Activated CD4-positive, alpha-beta T cell treated with anti-CD3 and anti-CD28 coated beads, Interleukin-2, amount 10 ng/mL, durations not matched to agents 7 days and 5 days (primary cell): ENCODE results near the gene NR1I2. TPM values are rescaled to one million over a fixed set of nuclear protein-coding genes. Genes with fewer than 3 reads are reported as not detected.

Experiments
- CTCF ChIA-PET: fragments of 350-600 bp; sonication (Branson Sonifier 250); formaldehyde crosslinking; loops from one replicate; lab custom pipeline; 2021; ENCODE audit warnings: antibody characterized with exemption; lab: Charles Lee
- POLR2A ChIA-PET: fragments of 350-600 bp; sonication (Branson Sonifier 250); formaldehyde crosslinking; loops from one replicate; lab custom pipeline; 2021; ENCODE audit warnings: antibody characterized with exemption; lab: Charles Lee
- DNase-seq: peaks from one replicate; pipeline ENCODE4 v3.0.0-alpha.2; 2020
- H3K27ac Mint-ChIP-seq: one replicate; pipeline ENCODE4 v1.8.0; 2021; ENCODE audit warnings: mild to moderate bottlenecking, moderate library complexity, mixed read lengths
- H3K27me3 Mint-ChIP-seq: one replicate; pipeline ENCODE4 v1.8.0; 2021; ENCODE audit warnings: mixed read lengths
- H3K36me3 Mint-ChIP-seq: one replicate; pipeline ENCODE4 v1.8.0; 2021; ENCODE audit warnings: low read depth, mixed read lengths
- H3K4me1 Mint-ChIP-seq: one replicate; pipeline ENCODE4 v1.8.0; 2021; ENCODE audit warnings: mixed read lengths
- H3K4me3 Mint-ChIP-seq: one replicate; pipeline ENCODE4 v1.8.0; 2021; ENCODE audit warnings: mild to moderate bottlenecking, moderate library complexity, mixed read lengths
- H3K9me3 Mint-ChIP-seq: one replicate; pipeline ENCODE4 v1.8.0; 2021; ENCODE audit warnings: mixed read lengths
- total RNA-seq, 2 experiments: library from RNA; stranded (reverse); gene quantifications; one replicate each; pipeline ENCODE4 v1.2.3, GENCODE V29; 2021

NR1I2 gene
- total RNA-seq: under 1 TPM in 1 of 2 experiments, not detected in 1; 0.10 TPM

- Mint-ChIP-seq H3K27ac (no peak within 1 kb of the TSS), H3K27me3 (no peaks in the 10 kb centered on the region), H3K4me1 (peaks cover 4% of the 10 kb centered on the region), H3K4me3 (no peak within 1 kb of the TSS), H3K9me3 (no peaks in the 10 kb centered on the region), H3K36me3 (no peaks in the 10 kb centered on the region)
- DNase-seq: no peak
- POLR2A ChIA-PET: no interaction called here
- CTCF ChIA-PET: no interaction called here
These were observed at the start of gene NR1I2 for GRCh38 chr3:119781330-119782198. NR1I2 (plus strand) TSS chr3:119782101.

GRCh38 chr3:119733812-119734211 lies 48.1 kb upstream of the NR1I2 start:
- peaks cover 9% of the 10 kb centered on the region for H3K27me3 Mint-ChIP-seq
- H3K36me3 Mint-ChIP-seq: no peaks in the 10 kb centered on the region
- H3K4me1 Mint-ChIP-seq: no peaks in the 10 kb centered on the region
- no peaks in the 10 kb centered on the region for H3K9me3 Mint-ChIP-seq
- H3K27ac Mint-ChIP-seq: no peak overlapping the region
- CTCF ChIA-PET: no interaction called here
- POLR2A ChIA-PET: no interaction called here
- no peak for DNase-seq
- H3K4me3 Mint-ChIP-seq: no peak overlapping the region

GRCh38 chr3:119738741-119739140 lies 43.2 kb upstream of the NR1I2 start:
- Mint-ChIP-seq H3K27me3 (peaks cover 16% of the 10 kb centered on the region), H3K27ac (no peak overlapping the region), H3K9me3 (no peaks in the 10 kb centered on the region), H3K4me1 (no peaks in the 10 kb centered on the region), H3K36me3 (no peaks in the 10 kb centered on the region), H3K4me3 (no peak overlapping the region)
- CTCF ChIA-PET: interaction anchor here (0.6 kb wide), 1 partner anchor 177 kb away, joined by 5 read pairs; no protein-coding TSS in a partner anchor
- no peak for DNase-seq
- POLR2A ChIA-PET: no interaction called here

- Mint-ChIP-seq H3K4me1 (no peaks in the 10 kb centered on the region), H3K4me3 (no peak overlapping the region), H3K27ac (no peak overlapping the region), H3K27me3 (peaks cover 23% of the 10 kb centered on the region), H3K36me3 (no peaks in the 10 kb centered on the region), H3K9me3 (no peaks in the 10 kb centered on the region)
- ChIA-PET CTCF (interaction anchor here (0.6 to 1.2 kb wide), 3 partner anchors 9 to 207 kb away, joined by 3 to 4 read pairs (median 3); no protein-coding TSS in a partner anchor), POLR2A (no interaction called here)
- DNase-seq: no peak
These were observed 40.0 kb upstream of the NR1I2 start for GRCh38 chr3:119741657-119742590.

- Mint-ChIP-seq H3K4me3 (no peak overlapping the region), H3K4me1 (no peaks in the 10 kb centered on the region), H3K27ac (no peak overlapping the region), H3K36me3 (no peaks in the 10 kb centered on the region), H3K9me3 (no peaks in the 10 kb centered on the region), H3K27me3 (peaks cover 34% of the 10 kb centered on the region)
- DNase-seq: no peak
- ChIA-PET POLR2A (no interaction called here), CTCF (interaction anchor here (1.1 to 1.4 kb wide), 2 partner anchors 11 to 309 kb away, joined by 3 to 4 read pairs; no protein-coding TSS in a partner anchor)
These were observed 38.0 kb upstream of the NR1I2 start for GRCh38 chr3:119743921-119744320.

- ChIA-PET CTCF (no interaction called here), POLR2A (no interaction called here)
- no peak for DNase-seq
- Mint-ChIP-seq H3K4me1 (no peaks in the 10 kb centered on the region), H3K27ac (no peak overlapping the region), H3K27me3 (peaks cover 37% of the 10 kb centered on the region), H3K4me3 (no peak overlapping the region), H3K9me3 (no peaks in the 10 kb centered on the region), H3K36me3 (no peaks in the 10 kb centered on the region)
These were observed 36.0 kb upstream of the NR1I2 start for GRCh38 chr3:119745942-119746341.

- Mint-ChIP-seq H3K4me3 (no peak overlapping the region), H3K27me3 (peaks cover 37% of the 10 kb centered on the region), H3K4me1 (no peaks in the 10 kb centered on the region), H3K9me3 (no peaks in the 10 kb centered on the region), H3K27ac (no peak overlapping the region), H3K36me3 (no peaks in the 10 kb centered on the region)
- POLR2A ChIA-PET: no interaction called here
- CTCF ChIA-PET: no interaction called here
- no peak for DNase-seq
These were observed 35.5 kb upstream of the NR1I2 start for GRCh38 chr3:119746423-119746822.

GRCh38 chr3:119747357-119747756 lies 34.5 kb upstream of the NR1I2 start:
- Mint-ChIP-seq H3K27me3 (peaks cover 39% of the 10 kb centered on the region), H3K4me1 (no peaks in the 10 kb centered on the region), H3K4me3 (no peak overlapping the region), H3K9me3 (peaks cover 3% of the 10 kb centered on the region), H3K27ac (no peak overlapping the region), H3K36me3 (no peaks in the 10 kb centered on the region)
- no peak for DNase-seq
- CTCF ChIA-PET: interaction anchor here (0.7 to 1.0 kb wide), 2 partner anchors 17 to 531 kb away, joined by 3 read pairs; no protein-coding TSS in a partner anchor
- POLR2A ChIA-PET: interaction anchor here (0.7 kb wide), 1 partner anchor 15 kb away, joined by 3 read pairs; no protein-coding TSS in a partner anchor

GRCh38 chr3:119748991-119749390 lies 32.9 kb upstream of the NR1I2 start:
- CTCF ChIA-PET: no interaction called here
- H3K4me3 Mint-ChIP-seq: no peak overlapping the region
- POLR2A ChIA-PET: no interaction called here
- H3K9me3 Mint-ChIP-seq: peaks cover 3% of the 10 kb centered on the region
- no peaks in the 10 kb centered on the region for H3K36me3 Mint-ChIP-seq
- no peak for DNase-seq
- H3K27ac Mint-ChIP-seq: no peak overlapping the region
- H3K27me3 Mint-ChIP-seq: peaks cover 47% of the 10 kb centered on the region
- no peaks in the 10 kb centered on the region for H3K4me1 Mint-ChIP-seq

- ChIA-PET CTCF (interaction anchor here (0.8 kb wide), 1 partner anchor 8 kb away, joined by 4 read pairs; no protein-coding TSS in a partner anchor), POLR2A (no interaction called here)
- DNase-seq: no peak
- no peaks in the 10 kb centered on the region for H3K36me3 Mint-ChIP-seq
- H3K4me1 Mint-ChIP-seq: no peaks in the 10 kb centered on the region
- no peak overlapping the region for H3K27ac Mint-ChIP-seq
- H3K27me3 Mint-ChIP-seq: peaks cover 56% of the 10 kb centered on the region
- H3K4me3 Mint-ChIP-seq: no peak overlapping the region
- peaks cover 3% of the 10 kb centered on the region for H3K9me3 Mint-ChIP-seq
These were observed 30.5 kb upstream of the NR1I2 start for GRCh38 chr3:119751423-119751822.

- no peak for DNase-seq
- Mint-ChIP-seq H3K27me3 (peaks cover 48% of the 10 kb centered on the region), H3K36me3 (no peaks in the 10 kb centered on the region), H3K4me3 (no peak overlapping the region), H3K9me3 (peaks cover 5% of the 10 kb centered on the region), H3K27ac (no peak overlapping the region), H3K4me1 (no peaks in the 10 kb centered on the region)
- ChIA-PET CTCF (no interaction called here), POLR2A (no interaction called here)
These were observed 21.9 kb upstream of the NR1I2 start for GRCh38 chr3:119759962-119760361.

GRCh38 chr3:119762876-119763275 lies 19.0 kb upstream of the NR1I2 start:
- H3K4me3 Mint-ChIP-seq: no peak overlapping the region
- no peaks in the 10 kb centered on the region for H3K4me1 Mint-ChIP-seq
- no peaks in the 10 kb centered on the region for H3K36me3 Mint-ChIP-seq
- CTCF ChIA-PET: no interaction called here
- H3K9me3 Mint-ChIP-seq: peaks cover 5% of the 10 kb centered on the region
- peaks cover 45% of the 10 kb centered on the region for H3K27me3 Mint-ChIP-seq
- POLR2A ChIA-PET: no interaction called here
- no peak overlapping the region for H3K27ac Mint-ChIP-seq
- DNase-seq: no peak
